ENCODE results near the gene KAT14. TPM values are rescaled to one million over a fixed set of nuclear protein-coding genes. Genes with fewer than 3 reads are reported as not detected.
"Not testable (repeated sequence)": the region's sequence is repeated elsewhere in the genome, so short reads cannot be mapped to it uniquely, and the experiment has no call there.

The KAT14 gene
- polyA plus RNA-seq, 4 donors = 11.8 to 23.2 (median 14.7) TPM

- no peak for FAIRE-seq
- Histone ChIP-seq H3K36me3 (ENCODE audit: control insufficient read depth in 3 of 3, insufficient read depth in 2 of 3, low read depth in 1 of 3, low read length in 3 of 3) (peaks cover 23 to 37% (median 25%) of the 10 kb centered on the region in 3 donors), H3K27me3 (ENCODE audit: control insufficient read depth in 3 of 3, insufficient read depth in 3 of 3, low read length in 3 of 3) (no peaks in the 10 kb centered on the region), H3K4me3 (ENCODE audit: low read depth in 1 of 3, low read length in 3 of 3) (no peak overlapping the region), H3K9me3 (ENCODE audit: control insufficient read depth in 2 of 2, insufficient read depth in 1 of 2, low read depth in 1 of 2, low read length in 1 of 2) (no peaks in the 10 kb centered on the region), H3K4me1 (ENCODE audit: control insufficient read depth in 3 of 3, insufficient read depth in 2 of 3, low read depth in 1 of 3, low read length in 2 of 3) (no peaks in the 10 kb centered on the region), H3K27ac (ENCODE audit: low read depth in 1 of 3, low read length in 2 of 3) (no peak overlapping the region)
- 54 to 63% (median 59%) methylated on average over 3 of the region's 3 CpGs for WGBS, 3 donors
- no peak for DNase-seq
Measured at GRCh38 chr20:18188434-18188833, 50.8 kb downstream of the KAT14 start.

GRCh38 chr20:18190338-18191233 lies 52.9 kb downstream of the KAT14 start:
- Histone ChIP-seq H3K4me1 (ENCODE audit: control insufficient read depth in 3 of 3, insufficient read depth in 2 of 3, low read depth in 1 of 3, low read length in 2 of 3) (no peaks in the 10 kb centered on the region), H3K36me3 (ENCODE audit: control insufficient read depth in 3 of 3, insufficient read depth in 2 of 3, low read depth in 1 of 3, low read length in 3 of 3) (peaks cover 15 to 30% (median 20%) of the 10 kb centered on the region in 3 donors), H3K4me3 (ENCODE audit: low read depth in 1 of 3, low read length in 3 of 3) (no peak overlapping the region), H3K9me3 (ENCODE audit: control insufficient read depth in 2 of 2, insufficient read depth in 1 of 2, low read depth in 1 of 2, low read length in 1 of 2) (no peaks in the 10 kb centered on the region), H3K27me3 (ENCODE audit: control insufficient read depth in 3 of 3, insufficient read depth in 3 of 3, low read length in 3 of 3) (no peaks in the 10 kb centered on the region), H3K27ac (ENCODE audit: low read depth in 1 of 3, low read length in 2 of 3) (no peak overlapping the region)
- DNase-seq = no peak
- FAIRE-seq = no peak
- WGBS, 3 donors = 89 to 90% (median 89%) methylated on average over 3 of the region's 3 CpGs

- DNase-seq (peak in 1 of 2 donors; percentile 17), FAIRE-seq (no peak)
- peaks cover 9 to 27% (median 14%) of the 10 kb centered on the region in 3 donors for H3K36me3 ChIP-seq (ENCODE audit: control insufficient read depth in 3 of 3, insufficient read depth in 2 of 3, low read depth in 1 of 3, low read length in 3 of 3)
- 44 to 68% (median 68%) methylated on average over 1 of the region's 1 CpG for WGBS, 3 donors
- H3K27ac ChIP-seq (ENCODE audit: low read depth in 1 of 3, low read length in 2 of 3) = no peak overlapping the region
- no peak overlapping the region for H3K4me3 ChIP-seq (ENCODE audit: low read depth in 1 of 3, low read length in 3 of 3)
- H3K27me3 ChIP-seq (ENCODE audit: control insufficient read depth in 3 of 3, insufficient read depth in 3 of 3, low read length in 3 of 3) = no peaks in the 10 kb centered on the region
- no peaks in the 10 kb centered on the region for H3K4me1 ChIP-seq (ENCODE audit: control insufficient read depth in 3 of 3, insufficient read depth in 2 of 3, low read depth in 1 of 3, low read length in 2 of 3)
- no peaks in the 10 kb centered on the region for H3K9me3 ChIP-seq (ENCODE audit: control insufficient read depth in 2 of 2, insufficient read depth in 1 of 2, low read depth in 1 of 2, low read length in 1 of 2)
Measured at GRCh38 chr20:18191306-18191705, 53.6 kb downstream of the KAT14 start.

GRCh38 chr20:18194461-18194860 lies 56.8 kb downstream of the KAT14 start:
- H3K4me3 ChIP-seq (ENCODE audit: low read depth in 1 of 3, low read length in 3 of 3); H3K9me3 ChIP-seq (ENCODE audit: control insufficient read depth in 2 of 2, insufficient read depth in 1 of 2, low read depth in 1 of 2, low read length in 1 of 2); FAIRE-seq; H3K27me3 ChIP-seq (ENCODE audit: control insufficient read depth in 3 of 3, insufficient read depth in 3 of 3, low read length in 3 of 3); H3K27ac ChIP-seq (ENCODE audit: low read depth in 1 of 3, low read length in 2 of 3); DNase-seq; H3K4me1 ChIP-seq (ENCODE audit: control insufficient read depth in 3 of 3, insufficient read depth in 2 of 3, low read depth in 1 of 3, low read length in 2 of 3): not testable (repeated sequence)
- peaks cover 2 to 14% (median 3%) of the 10 kb centered on the region in 3 donors for H3K36me3 ChIP-seq (ENCODE audit: control insufficient read depth in 3 of 3, insufficient read depth in 2 of 3, low read depth in 1 of 3, low read length in 3 of 3)
- 94 to 97% (median 96%) methylated on average over 16 to 35 of the region's 35 CpGs for WGBS, 3 donors

GRCh38 chr20:18195931-18196330 lies 58.3 kb downstream of the KAT14 start:
- no peak overlapping the region for H3K27ac ChIP-seq (ENCODE audit: low read depth in 1 of 3, low read length in 2 of 3)
- H3K4me3 ChIP-seq (ENCODE audit: low read depth in 1 of 3, low read length in 3 of 3) = no peak overlapping the region
- no peaks in the 10 kb centered on the region for H3K9me3 ChIP-seq (ENCODE audit: control insufficient read depth in 2 of 2, insufficient read depth in 1 of 2, low read depth in 1 of 2, low read length in 1 of 2)
- DNase-seq = no peak
- H3K4me1 ChIP-seq (ENCODE audit: control insufficient read depth in 3 of 3, insufficient read depth in 2 of 3, low read depth in 1 of 3, low read length in 2 of 3) = no peaks in the 10 kb centered on the region
- H3K27me3 ChIP-seq (ENCODE audit: control insufficient read depth in 3 of 3, insufficient read depth in 3 of 3, low read length in 3 of 3) = no peaks in the 10 kb centered on the region
- FAIRE-seq = no peak
- peaks cover 0 to 7% (median 1%) of the 10 kb centered on the region in 3 donors for H3K36me3 ChIP-seq (ENCODE audit: control insufficient read depth in 3 of 3, insufficient read depth in 2 of 3, low read depth in 1 of 3, low read length in 3 of 3)
- 88 to 95% (median 91%) methylated on average over 3 of the region's 3 CpGs for WGBS, 3 donors

- FAIRE-seq (no peak), DNase-seq (no peak)
- Histone ChIP-seq H3K4me3 (ENCODE audit: low read depth in 1 of 3, low read length in 3 of 3) (no peak overlapping the region), H3K27ac (ENCODE audit: low read depth in 1 of 3, low read length in 2 of 3) (no peak overlapping the region), H3K4me1 (ENCODE audit: control insufficient read depth in 3 of 3, insufficient read depth in 2 of 3, low read depth in 1 of 3, low read length in 2 of 3) (no peaks in the 10 kb centered on the region), H3K27me3 (ENCODE audit: control insufficient read depth in 3 of 3, insufficient read depth in 3 of 3, low read length in 3 of 3) (peaks cover 0 to under 1% (median 0%) of the 10 kb centered on the region in 3 donors), H3K9me3 (ENCODE audit: control insufficient read depth in 2 of 2, insufficient read depth in 1 of 2, low read depth in 1 of 2, low read length in 1 of 2) (no peaks in the 10 kb centered on the region), H3K36me3 (ENCODE audit: control insufficient read depth in 3 of 3, insufficient read depth in 2 of 3, low read depth in 1 of 3, low read length in 3 of 3) (peaks cover 0 to 3% (median under 1%) of the 10 kb centered on the region in 3 donors)
- 86 to 94% (median 93%) methylated on average over 12 of the region's 12 CpGs for WGBS, 3 donors
Measured at GRCh38 chr20:18197382-18198070, 59.9 kb downstream of the KAT14 start.

GRCh38 chr20:18202966-18203365 lies 65.3 kb downstream of the KAT14 start:
- DNase-seq (no peak), FAIRE-seq (no peak)
- H3K36me3 ChIP-seq (ENCODE audit: control insufficient read depth in 3 of 3, insufficient read depth in 2 of 3, low read depth in 1 of 3, low read length in 3 of 3) = no peaks in the 10 kb centered on the region
- H3K4me1 ChIP-seq (ENCODE audit: control insufficient read depth in 3 of 3, insufficient read depth in 2 of 3, low read depth in 1 of 3, low read length in 2 of 3) = no peaks in the 10 kb centered on the region
- peaks cover 0 to 6% of the 10 kb centered on the region in 2 donors for H3K9me3 ChIP-seq (ENCODE audit: control insufficient read depth in 2 of 2, insufficient read depth in 1 of 2, low read depth in 1 of 2, low read length in 1 of 2)
- H3K27me3 ChIP-seq (ENCODE audit: control insufficient read depth in 3 of 3, insufficient read depth in 3 of 3, low read length in 3 of 3) = peaks cover 0 to 2% (median 0%) of the 10 kb centered on the region in 3 donors
- no peak overlapping the region for H3K4me3 ChIP-seq (ENCODE audit: low read depth in 1 of 3, low read length in 3 of 3)
- H3K27ac ChIP-seq (ENCODE audit: low read depth in 1 of 3, low read length in 2 of 3) = no peak overlapping the region

GRCh38 chr20:18203700-18204099 lies 66.0 kb downstream of the KAT14 start:
- H3K27ac ChIP-seq (ENCODE audit: low read depth in 1 of 3, low read length in 2 of 3); H3K4me1 ChIP-seq (ENCODE audit: control insufficient read depth in 3 of 3, insufficient read depth in 2 of 3, low read depth in 1 of 3, low read length in 2 of 3); H3K4me3 ChIP-seq (ENCODE audit: low read depth in 1 of 3, low read length in 3 of 3); H3K36me3 ChIP-seq (ENCODE audit: control insufficient read depth in 3 of 3, insufficient read depth in 2 of 3, low read depth in 1 of 3, low read length in 3 of 3); H3K9me3 ChIP-seq (ENCODE audit: control insufficient read depth in 2 of 2, insufficient read depth in 1 of 2, low read depth in 1 of 2, low read length in 1 of 2); DNase-seq; FAIRE-seq; H3K27me3 ChIP-seq (ENCODE audit: control insufficient read depth in 3 of 3, insufficient read depth in 3 of 3, low read length in 3 of 3): not testable (repeated sequence)
- WGBS, 3 donors = 79 to 97% (median 96%) methylated on average over 3 of the region's 3 CpGs

All from small intestine (tissue), 7 donors.